SK-N-SH (cell line): Measurements from ENCODE around the gene CYS1. TPM values are rescaled to one million over a fixed set of nuclear protein-coding genes. Genes with fewer than 3 reads are reported as not detected.

ENCODE experiments used
- CTCF ChIA-PET: fragments of 300-600, 350-600 bp; formaldehyde crosslinking; extraction: SDS; loops from one replicate; lab custom pipeline; 2021; lab: Yijun Ruan, JAX
- POLR2A ChIA-PET: fragments of 350-600 bp; sonication (Branson Sonifier 250); formaldehyde crosslinking; extraction: SDS; loops from one replicate; lab custom pipeline; 2020; ENCODE audit warnings: antibody characterized with exemption, inconsistent platforms; lab: Yijun Ruan, JAX
- DNase-seq: peaks from one replicate; pipeline ENCODE4 v3.0.0; 2012
- H2AFZ ChIP-seq: fragments of 200-600 bp; sonication (generic); 2 replicates; pipeline ENCODE4 v1.8.1; 2016; ENCODE audit warnings: antibody characterized with exemption, mild to moderate bottlenecking, low read depth
- H3F3A ChIP-seq: fragments of 200-600 bp; sonication (generic); replicated peaks from 2 replicates; pipeline ENCODE3; 2016; ENCODE audit warnings: antibody characterized with exemption, mild to moderate bottlenecking; ENCODE audit not compliant: insufficient read depth
- H3K27ac ChIP-seq, 2 experiments: fragments of 200-500 bp in 1 of 2; fragments of 200-600 bp in 1 of 2; sonication (Bioruptor generic) in 1 of 2; sonication (generic), shearing (Covaris generic) in 1 of 2; 2 replicates each; pipeline versions ENCODE4 v1.5.1 to v1.6.1; 2014 to 2016; ENCODE audit warnings: low read depth in 2 of 2, inconsistent platforms in 1 of 2, low read length in 1 of 2, mild to moderate bottlenecking in 1 of 2, mixed read lengths in 1 of 2
- H3K27me3 ChIP-seq: fragments of 200-600 bp; sonication (generic), shearing (Covaris generic); 2 replicates; pipeline ENCODE4 v1.6.1; 2016; ENCODE audit warnings: mixed run types; ENCODE audit not compliant: insufficient read depth
- H3K36me3 ChIP-seq, 2 experiments: fragments of 200-500 bp in 1 of 2; fragments of 200-600 bp in 1 of 2; sonication (Bioruptor generic) in 1 of 2; sonication (generic) in 1 of 2; replicated peaks in 1 of 2; 2 replicates each; pipeline versions ENCODE3 to v1.5.1; 2014 to 2016; ENCODE audit warnings: low read length in 1 of 2, mild to moderate bottlenecking in 1 of 2; ENCODE audit not compliant: insufficient read depth in 2 of 2, control insufficient read depth in 1 of 2
- H3K4me1 ChIP-seq, 2 experiments: fragments of 200-500 bp in 1 of 2; fragments of 200-600 bp in 1 of 2; sonication (Bioruptor generic) in 1 of 2; sonication (generic), shearing (Covaris generic) in 1 of 2; 2 replicates each; pipeline versions ENCODE4 v1.5.1 to v1.6.1; 2014 to 2016; ENCODE audit warnings: low read depth in 1 of 2, low read length in 1 of 2, mixed run types in 1 of 2; ENCODE audit not compliant: insufficient read depth in 2 of 2, control insufficient read depth in 1 of 2
- H3K4me2 ChIP-seq: fragments of 200-600 bp; sonication (generic), shearing (Covaris generic); 2 replicates; pipeline ENCODE4 v1.6.1; 2017; ENCODE audit warnings: mixed run types
- H3K4me3 ChIP-seq, 2 experiments: fragments of 200-500 bp in 1 of 2; fragments of 200-600 bp in 1 of 2; sonication (Bioruptor generic) in 1 of 2; sonication (generic), shearing (Covaris generic) in 1 of 2; 2 replicates each; pipeline versions ENCODE4 v1.5.1 to v1.8.1; 2014 to 2016; ENCODE audit warnings: low read depth in 2 of 2, inconsistent platforms in 1 of 2, low read length in 1 of 2, mild to moderate bottlenecking in 1 of 2, mixed read lengths in 1 of 2, moderate library complexity in 1 of 2
- H3K79me2 ChIP-seq: fragments of 200-600 bp; sonication (generic); 2 replicates; pipeline ENCODE4 v1.8.1; 2017; ENCODE audit warnings: mild to moderate bottlenecking; ENCODE audit not compliant: insufficient read depth
- H3K9ac ChIP-seq: fragments of 200-600 bp; sonication (generic); 2 replicates; pipeline ENCODE4 v1.6.1; 2017; ENCODE audit warnings: mixed run types
- H3K9me2 ChIP-seq: fragments of 200-600 bp; sonication (generic); 2 replicates; pipeline ENCODE4 v1.6.1; 2017; ENCODE audit warnings: mixed run types
- H3K9me3 ChIP-seq: fragments of 200-600 bp; sonication (generic); 2 replicates; pipeline ENCODE4 v1.6.1; 2017; ENCODE audit warnings: mixed run types, mild to moderate bottlenecking, moderate library complexity
- H4K20me1 ChIP-seq: fragments of 200-600 bp; sonication (generic); 2 replicates; pipeline ENCODE4 v1.6.1; 2017; ENCODE audit warnings: mild to moderate bottlenecking, mixed run types; ENCODE audit not compliant: insufficient read depth
- ELF1 ChIP-seq: IDR thresholded peaks from 2 replicates; pipeline ENCODE4 v1.4.0; 2012
- EP300 ChIP-seq, 2 experiments: IDR thresholded peaks; 2 replicates each; pipeline versions ENCODE4 v1.4.0 to v1.6.1; 2012; ENCODE audit warnings: borderline replicate concordance in 1 of 2, low read depth in 1 of 2, low read length in 1 of 2
- FOSL2 ChIP-seq: IDR thresholded peaks from 2 replicates; pipeline ENCODE4 v1.4.0; 2012; ENCODE audit warnings: low read depth, mild to moderate bottlenecking, moderate library complexity, borderline replicate concordance
- JUND ChIP-seq: IDR thresholded peaks from 2 replicates; pipeline ENCODE4 v1.4.0; 2012
- MEF2A ChIP-seq: IDR thresholded peaks from 2 replicates; pipeline ENCODE4 v1.4.0; 2012; ENCODE audit warnings: low read depth, borderline replicate concordance
- NRF1 ChIP-seq: IDR thresholded peaks from 2 replicates; pipeline ENCODE4 v1.6.1; 2012; ENCODE audit warnings: low read depth, mild to moderate bottlenecking, low read length
- RAD21 ChIP-seq: IDR thresholded peaks from 2 replicates; pipeline ENCODE4 v1.6.1; 2012; ENCODE audit warnings: mild to moderate bottlenecking, low read length
- RCOR1 ChIP-seq: fragments of 150-350 bp; IDR thresholded peaks from 2 replicates; pipeline ENCODE4 v1.6.1; 2017; ENCODE audit warnings: antibody characterized with exemption, low read length
- SIN3A ChIP-seq: IDR thresholded peaks from 2 replicates; pipeline ENCODE4 v1.6.1; 2012; ENCODE audit warnings: low read depth, mild to moderate bottlenecking, low read length, moderate library complexity, borderline replicate concordance
- TAF1 ChIP-seq: IDR thresholded peaks from 2 replicates; pipeline ENCODE4 v1.6.1; 2012; ENCODE audit warnings: low read depth, mild to moderate bottlenecking, low read length, moderate library complexity, borderline replicate concordance
- TCF12 ChIP-seq: IDR thresholded peaks from 2 replicates; pipeline ENCODE4 v1.4.0; 2012
- WGBS: methylation state at CpG from one replicate; pipeline ENCODE4 v1.1.6; 2017; ENCODE audit warnings: low lambda C conversion rate; 5-methylcytosine and 5-hydroxymethylcytosine counted together
- polyA plus RNA-seq, 3 experiments: library from polyadenylated mRNA; depleted of rRNA; stranded (reverse); fragments of >200 nt; gene quantifications; 2 replicates each; pipeline ENCODE4 v1.2.3, GENCODE V29; 2012
- TF ChIP-seq, protein P1 (sequence below): IDR thresholded peaks from 2 replicates; pipeline ENCODE4 v1.6.1; 2012; ENCODE audit warnings: mild to moderate bottlenecking, low read depth, low read length, moderate library complexity
- TF ChIP-seq, protein P2 (sequence below): IDR thresholded peaks from 2 replicates; pipeline ENCODE4 v1.4.0; 2012; ENCODE audit warnings: low read depth, borderline replicate concordance
- TF ChIP-seq, protein P3 (sequence below): IDR thresholded peaks from 2 replicates; pipeline ENCODE4 v1.4.0; 2012; ENCODE audit warnings: low read depth
- TF ChIP-seq, protein P4 (sequence below): IDR thresholded peaks from 2 replicates; pipeline ENCODE4; 2012
- TF ChIP-seq, protein P5 (sequence below): IDR thresholded peaks from 2 replicates; pipeline ENCODE4 v1.4.0; 2012; ENCODE audit warnings: low read depth, borderline replicate concordance
- TF ChIP-seq, protein P6 (sequence below): fragments of 200-600 bp; sonication (generic); IDR thresholded peaks from 2 replicates; pipeline ENCODE4 v1.6.1; 2017; ENCODE audit warnings: antibody characterized with exemption, mild to moderate bottlenecking, moderate library complexity

The CYS1 gene
- polyA plus RNA-seq, 1 of the 3 experiments (the other 2 are of a cell fraction), result 1.2 TPM

DNA sequence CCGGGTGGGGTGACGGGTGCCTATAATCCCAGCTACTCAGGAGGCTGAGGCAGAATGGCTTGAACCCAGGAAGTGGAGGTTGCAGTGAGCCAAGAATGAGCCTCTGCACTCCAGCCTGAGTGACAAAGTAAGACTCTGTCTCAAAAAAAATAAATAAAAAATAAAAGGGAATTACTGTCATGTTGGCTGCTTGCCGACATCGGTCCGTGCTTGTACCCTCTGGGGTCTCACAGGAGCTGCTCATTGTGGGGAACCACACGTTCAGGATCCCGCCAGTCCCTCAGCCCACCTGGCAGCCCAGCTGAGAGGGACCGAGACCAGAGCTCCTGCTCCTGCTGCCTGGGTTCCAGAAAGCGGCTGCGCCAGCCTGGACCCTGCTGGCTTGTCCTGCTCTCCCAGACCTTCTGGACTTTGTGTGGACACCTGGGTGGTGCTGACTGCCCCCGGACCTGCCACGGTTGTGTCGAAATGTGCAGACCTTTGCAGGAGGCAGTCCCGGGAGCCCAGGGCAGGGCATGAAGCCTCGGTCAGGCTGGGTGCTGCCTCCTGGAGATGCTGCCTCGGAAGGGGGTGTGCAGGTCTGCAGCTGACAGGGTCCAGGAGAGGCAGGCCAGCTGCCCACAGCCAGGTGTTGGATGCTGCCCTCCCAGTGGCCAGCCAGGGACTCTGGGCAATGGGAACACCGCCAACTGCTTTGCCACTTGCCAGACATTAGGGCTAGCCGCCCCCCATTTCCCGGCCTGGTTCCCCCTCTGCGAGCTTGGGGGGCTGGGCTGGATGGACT is 20.5 kb downstream of the CYS1 start:
- Histone ChIP-seq H3K4me2 (no peak overlapping the region), H3K27ac (peak overlapping the region in 1 of 2 experiments; percentile 17; a peak in 1 of 4 replicates), H3K9ac (no peak overlapping the region), H4K20me1 (no peaks in the 10 kb centered on the region), H3K4me1 (peaks cover 0 to 23% of the 10 kb centered on the region in 2 experiments; a peak in 1 of 4 replicates), H3F3A (no peaks in the 10 kb centered on the region), H3K79me2 (no peaks in the 10 kb centered on the region), H3K9me2 (no peaks in the 10 kb centered on the region), H3K27me3 (no peaks in the 10 kb centered on the region), H3K4me3 (no peak overlapping the region), H2AFZ (no peak overlapping the region), H3K9me3 (no peaks in the 10 kb centered on the region), H3K36me3 (no peaks in the 10 kb centered on the region)
- no peak for TF ChIP-seq ELF1
- no peak for TF ChIP-seq SIN3A
- TF ChIP-seq, protein P1, sequence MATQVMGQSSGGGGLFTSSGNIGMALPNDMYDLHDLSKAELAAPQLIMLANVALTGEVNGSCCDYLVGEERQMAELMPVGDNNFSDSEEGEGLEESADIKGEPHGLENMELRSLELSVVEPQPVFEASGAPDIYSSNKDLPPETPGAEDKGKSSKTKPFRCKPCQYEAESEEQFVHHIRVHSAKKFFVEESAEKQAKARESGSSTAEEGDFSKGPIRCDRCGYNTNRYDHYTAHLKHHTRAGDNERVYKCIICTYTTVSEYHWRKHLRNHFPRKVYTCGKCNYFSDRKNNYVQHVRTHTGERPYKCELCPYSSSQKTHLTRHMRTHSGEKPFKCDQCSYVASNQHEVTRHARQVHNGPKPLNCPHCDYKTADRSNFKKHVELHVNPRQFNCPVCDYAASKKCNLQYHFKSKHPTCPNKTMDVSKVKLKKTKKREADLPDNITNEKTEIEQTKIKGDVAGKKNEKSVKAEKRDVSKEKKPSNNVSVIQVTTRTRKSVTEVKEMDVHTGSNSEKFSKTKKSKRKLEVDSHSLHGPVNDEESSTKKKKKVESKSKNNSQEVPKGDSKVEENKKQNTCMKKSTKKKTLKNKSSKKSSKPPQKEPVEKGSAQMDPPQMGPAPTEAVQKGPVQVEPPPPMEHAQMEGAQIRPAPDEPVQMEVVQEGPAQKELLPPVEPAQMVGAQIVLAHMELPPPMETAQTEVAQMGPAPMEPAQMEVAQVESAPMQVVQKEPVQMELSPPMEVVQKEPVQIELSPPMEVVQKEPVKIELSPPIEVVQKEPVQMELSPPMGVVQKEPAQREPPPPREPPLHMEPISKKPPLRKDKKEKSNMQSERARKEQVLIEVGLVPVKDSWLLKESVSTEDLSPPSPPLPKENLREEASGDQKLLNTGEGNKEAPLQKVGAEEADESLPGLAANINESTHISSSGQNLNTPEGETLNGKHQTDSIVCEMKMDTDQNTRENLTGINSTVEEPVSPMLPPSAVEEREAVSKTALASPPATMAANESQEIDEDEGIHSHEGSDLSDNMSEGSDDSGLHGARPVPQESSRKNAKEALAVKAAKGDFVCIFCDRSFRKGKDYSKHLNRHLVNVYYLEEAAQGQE, result no peak
- no peak for TF ChIP-seq RCOR1
- no peak for TF ChIP-seq RAD21
- no peak for TF ChIP-seq NRF1
- TF ChIP-seq FOSL2, result no peak
- TF ChIP-seq EP300 (IDR thresholded peaks at IDR 0.05; ENCODE audit: borderline replicate concordance in 1 of 2, low read depth in 1 of 2, low read length in 1 of 2), result no peak
- TF ChIP-seq JUND, result no peak
- TF ChIP-seq, protein P2, sequence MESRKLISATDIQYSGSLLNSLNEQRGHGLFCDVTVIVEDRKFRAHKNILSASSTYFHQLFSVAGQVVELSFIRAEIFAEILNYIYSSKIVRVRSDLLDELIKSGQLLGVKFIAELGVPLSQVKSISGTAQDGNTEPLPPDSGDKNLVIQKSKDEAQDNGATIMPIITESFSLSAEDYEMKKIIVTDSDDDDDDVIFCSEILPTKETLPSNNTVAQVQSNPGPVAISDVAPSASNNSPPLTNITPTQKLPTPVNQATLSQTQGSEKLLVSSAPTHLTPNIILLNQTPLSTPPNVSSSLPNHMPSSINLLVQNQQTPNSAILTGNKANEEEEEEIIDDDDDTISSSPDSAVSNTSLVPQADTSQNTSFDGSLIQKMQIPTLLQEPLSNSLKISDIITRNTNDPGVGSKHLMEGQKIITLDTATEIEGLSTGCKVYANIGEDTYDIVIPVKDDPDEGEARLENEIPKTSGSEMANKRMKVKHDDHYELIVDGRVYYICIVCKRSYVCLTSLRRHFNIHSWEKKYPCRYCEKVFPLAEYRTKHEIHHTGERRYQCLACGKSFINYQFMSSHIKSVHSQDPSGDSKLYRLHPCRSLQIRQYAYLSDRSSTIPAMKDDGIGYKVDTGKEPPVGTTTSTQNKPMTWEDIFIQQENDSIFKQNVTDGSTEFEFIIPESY, result no peak
- TF ChIP-seq, protein P3, sequence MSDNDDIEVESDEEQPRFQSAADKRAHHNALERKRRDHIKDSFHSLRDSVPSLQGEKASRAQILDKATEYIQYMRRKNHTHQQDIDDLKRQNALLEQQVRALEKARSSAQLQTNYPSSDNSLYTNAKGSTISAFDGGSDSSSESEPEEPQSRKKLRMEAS, result no peak
- TF ChIP-seq, protein P4, sequence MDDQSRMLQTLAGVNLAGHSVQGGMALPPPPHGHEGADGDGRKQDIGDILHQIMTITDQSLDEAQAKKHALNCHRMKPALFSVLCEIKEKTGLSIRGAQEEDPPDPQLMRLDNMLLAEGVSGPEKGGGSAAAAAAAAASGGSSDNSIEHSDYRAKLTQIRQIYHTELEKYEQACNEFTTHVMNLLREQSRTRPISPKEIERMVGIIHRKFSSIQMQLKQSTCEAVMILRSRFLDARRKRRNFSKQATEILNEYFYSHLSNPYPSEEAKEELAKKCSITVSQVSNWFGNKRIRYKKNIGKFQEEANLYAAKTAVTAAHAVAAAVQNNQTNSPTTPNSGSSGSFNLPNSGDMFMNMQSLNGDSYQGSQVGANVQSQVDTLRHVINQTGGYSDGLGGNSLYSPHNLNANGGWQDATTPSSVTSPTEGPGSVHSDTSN, result no peak
- no peak for TF ChIP-seq TCF12
- TF ChIP-seq, protein P5, sequence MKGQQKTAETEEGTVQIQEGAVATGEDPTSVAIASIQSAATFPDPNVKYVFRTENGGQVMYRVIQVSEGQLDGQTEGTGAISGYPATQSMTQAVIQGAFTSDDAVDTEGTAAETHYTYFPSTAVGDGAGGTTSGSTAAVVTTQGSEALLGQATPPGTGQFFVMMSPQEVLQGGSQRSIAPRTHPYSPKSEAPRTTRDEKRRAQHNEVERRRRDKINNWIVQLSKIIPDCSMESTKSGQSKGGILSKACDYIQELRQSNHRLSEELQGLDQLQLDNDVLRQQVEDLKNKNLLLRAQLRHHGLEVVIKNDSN, result no peak
- TF ChIP-seq TAF1, result no peak
- TF ChIP-seq MEF2A, result no peak
- TF ChIP-seq, protein P6, sequence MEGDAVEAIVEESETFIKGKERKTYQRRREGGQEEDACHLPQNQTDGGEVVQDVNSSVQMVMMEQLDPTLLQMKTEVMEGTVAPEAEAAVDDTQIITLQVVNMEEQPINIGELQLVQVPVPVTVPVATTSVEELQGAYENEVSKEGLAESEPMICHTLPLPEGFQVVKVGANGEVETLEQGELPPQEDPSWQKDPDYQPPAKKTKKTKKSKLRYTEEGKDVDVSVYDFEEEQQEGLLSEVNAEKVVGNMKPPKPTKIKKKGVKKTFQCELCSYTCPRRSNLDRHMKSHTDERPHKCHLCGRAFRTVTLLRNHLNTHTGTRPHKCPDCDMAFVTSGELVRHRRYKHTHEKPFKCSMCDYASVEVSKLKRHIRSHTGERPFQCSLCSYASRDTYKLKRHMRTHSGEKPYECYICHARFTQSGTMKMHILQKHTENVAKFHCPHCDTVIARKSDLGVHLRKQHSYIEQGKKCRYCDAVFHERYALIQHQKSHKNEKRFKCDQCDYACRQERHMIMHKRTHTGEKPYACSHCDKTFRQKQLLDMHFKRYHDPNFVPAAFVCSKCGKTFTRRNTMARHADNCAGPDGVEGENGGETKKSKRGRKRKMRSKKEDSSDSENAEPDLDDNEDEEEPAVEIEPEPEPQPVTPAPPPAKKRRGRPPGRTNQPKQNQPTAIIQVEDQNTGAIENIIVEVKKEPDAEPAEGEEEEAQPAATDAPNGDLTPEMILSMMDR, result no peak
- DNase-seq, result peak; percentile 68
- WGBS, result 71% methylated on average over 15 of the region's 20 CpGs
- ChIA-PET POLR2A (interaction anchor here (1.3 to 1.4 kb wide), 2 partner anchors 216 to 389 kb away, joined by 3 read pairs; partner anchors contain the start of genes ODC1 and TAF1B), CTCF (interaction anchor here (0.7 to 6.3 kb wide), 13 partner anchors 8 to 375 kb away, joined by 3 to 125 read pairs (median 11); no protein-coding TSS in a partner anchor)
